H9 (cell line): ENCODE data around the gene TMEM190. TPM values are rescaled to one million over a fixed set of nuclear protein-coding genes. Genes with fewer than 3 reads are reported as not detected.

ENCODE experiments used
- DNase-seq: peaks from one replicate; pipeline ENCODE4 v3.0.0-alpha.2; 2017
- H2AFZ ChIP-seq: one replicate; pipeline ENCODE4 v1.6.1; 2013; ENCODE audit warnings: mild to moderate bottlenecking, low read length, control low read depth, moderate library complexity
- H2AK5ac ChIP-seq: 2 replicates; pipeline ENCODE4 v1.6.1; 2013; ENCODE audit warnings: low read length, control low read depth, mixed read lengths; ENCODE audit not compliant: insufficient read length
- H2BK120ac ChIP-seq: one replicate; pipeline ENCODE4 v1.6.1; 2013; ENCODE audit warnings: low read depth, mild to moderate bottlenecking, low read length, control low read depth, inconsistent platforms; ENCODE audit not compliant: poor library complexity, severe bottlenecking
- H2BK12ac ChIP-seq: 2 replicates; pipeline ENCODE4 v1.6.1; 2013; ENCODE audit warnings: low read length, control low read depth, mixed read lengths, low read depth; ENCODE audit not compliant: insufficient read length
- H2BK15ac ChIP-seq: 2 replicates; pipeline ENCODE4 v1.6.1; 2013; ENCODE audit warnings: low read depth, low read length, control low read depth
- H2BK20ac ChIP-seq: one replicate; pipeline ENCODE4 v1.6.1; 2013; ENCODE audit warnings: low read depth, mild to moderate bottlenecking, low read length, control low read depth, inconsistent platforms; ENCODE audit not compliant: poor library complexity, severe bottlenecking
- H2BK5ac ChIP-seq: 2 replicates; pipeline ENCODE4 v1.6.1; 2013; ENCODE audit warnings: low read length, control low read depth, mixed read lengths; ENCODE audit not compliant: insufficient read length
- H3K14ac ChIP-seq: 2 replicates; pipeline ENCODE4 v1.6.1; 2013; ENCODE audit warnings: low read length, control low read depth; ENCODE audit not compliant: insufficient read depth
- H3K18ac ChIP-seq: 2 replicates; pipeline ENCODE4 v1.6.1; 2013; ENCODE audit warnings: low read depth, mild to moderate bottlenecking, mixed read lengths, low read length, control low read depth; ENCODE audit not compliant: insufficient read length
- H3K23ac ChIP-seq: 2 replicates; pipeline ENCODE4 v1.6.1; 2013; ENCODE audit warnings: low read length, control low read depth, mixed read lengths, low read depth; ENCODE audit not compliant: insufficient read length
- H3K23me2 ChIP-seq: 2 replicates; pipeline ENCODE4 v1.6.1; 2013; ENCODE audit warnings: low read depth, mild to moderate bottlenecking, mixed read lengths, low read length, control low read depth; ENCODE audit not compliant: insufficient read length, poor library complexity, severe bottlenecking
- H3K27ac ChIP-seq: 2 replicates; pipeline ENCODE4 v1.5.1; 2013; ENCODE audit warnings: low read length, control low read depth, mixed read lengths, low read depth; ENCODE audit not compliant: insufficient read length
- H3K27me3 ChIP-seq: 2 replicates; pipeline ENCODE4 v1.6.1; 2013; ENCODE audit warnings: low read length, control low read depth, inconsistent platforms; ENCODE audit not compliant: insufficient read depth
- H3K4ac ChIP-seq: 2 replicates; pipeline ENCODE4 v1.6.1; 2013; ENCODE audit warnings: low read depth, mild to moderate bottlenecking, control low read depth, inconsistent platforms, low read length, moderate library complexity
- H3K4me1 ChIP-seq: 2 replicates; pipeline ENCODE4 v1.6.1; 2013; ENCODE audit warnings: low read length, control low read depth, inconsistent platforms; ENCODE audit not compliant: insufficient read depth
- H3K4me2 ChIP-seq: 2 replicates; pipeline ENCODE4 v1.6.1; 2013; ENCODE audit warnings: low read length, control low read depth, mixed read lengths; ENCODE audit not compliant: insufficient read length, insufficient read depth
- H3K56ac ChIP-seq: 2 replicates; pipeline ENCODE4 v1.6.1; 2013; ENCODE audit warnings: low read depth, mild to moderate bottlenecking, mixed read lengths, low read length, control low read depth; ENCODE audit not compliant: insufficient read length
- H3K79me1 ChIP-seq: 2 replicates; pipeline ENCODE4 v1.6.1; 2013; ENCODE audit warnings: low read depth, mild to moderate bottlenecking, moderate library complexity, low read length, control low read depth, inconsistent platforms; ENCODE audit not compliant: insufficient read depth, poor library complexity, severe bottlenecking
- H3K79me2 ChIP-seq: 2 replicates; pipeline ENCODE4 v1.6.1; 2013; ENCODE audit warnings: low read length, control low read depth, inconsistent platforms; ENCODE audit not compliant: insufficient read depth
- H3K9ac ChIP-seq: 2 replicates; pipeline ENCODE4 v1.6.1; 2013; ENCODE audit warnings: low read length, control low read depth, mixed read lengths; ENCODE audit not compliant: insufficient read length; ENCODE audit errors: extremely low read depth
- H3K9me3 ChIP-seq: one replicate; pipeline ENCODE4 v1.6.1; 2013; ENCODE audit warnings: low read depth, low read length, inconsistent platforms; ENCODE audit not compliant: control insufficient read depth
- H3T11ph ChIP-seq: one replicate; pipeline ENCODE4 v1.6.1; 2013; ENCODE audit warnings: mild to moderate bottlenecking, low read length, control low read depth, inconsistent platforms
- H4K20me1 ChIP-seq: one replicate; pipeline ENCODE4 v1.6.1; 2013; ENCODE audit not compliant: control insufficient read depth, insufficient read length, insufficient read depth
- H4K5ac ChIP-seq: 2 replicates; pipeline ENCODE4 v1.6.1; 2013; ENCODE audit warnings: low read depth, mild to moderate bottlenecking, mixed read lengths, low read length, control low read depth; ENCODE audit not compliant: insufficient read length
- H4K8ac ChIP-seq: replicated peaks from 2 replicates; pipeline ENCODE4 v1.6.1; 2013; ENCODE audit warnings: low read length, control low read depth, mixed read lengths, low read depth; ENCODE audit not compliant: insufficient read length
- H4K91ac ChIP-seq: 2 replicates; pipeline ENCODE4 v1.6.1; 2013; ENCODE audit warnings: low read depth, mild to moderate bottlenecking, moderate library complexity, mixed read lengths, low read length, control low read depth; ENCODE audit not compliant: insufficient read length
- H3K27ac Mint-ChIP-seq, 3 experiments: 2 replicates in 2 of 3; 3 replicates in 1 of 3; pipeline ENCODE4 v1.8.0; 2020 to 2021; ENCODE audit warnings: mixed read lengths in 3 of 3, mild to moderate bottlenecking in 1 of 3, moderate library complexity in 1 of 3
- H3K27me3 Mint-ChIP-seq: 2 replicates; pipeline ENCODE4 v1.8.0; 2021; ENCODE audit warnings: low read depth, mild to moderate bottlenecking, moderate library complexity, mixed read lengths
- H3K36me3 Mint-ChIP-seq, 3 experiments: 2 replicates in 2 of 3; 3 replicates in 1 of 3; pipeline ENCODE4 v1.8.0; 2020 to 2021; ENCODE audit warnings: low read depth in 3 of 3, mixed read lengths in 3 of 3; ENCODE audit not compliant: insufficient read depth in 1 of 3
- H3K4me1 Mint-ChIP-seq, 2 experiments: 2 replicates each; pipeline ENCODE4 v1.8.0; 2020; ENCODE audit warnings: mixed read lengths in 2 of 2
- H3K4me3 Mint-ChIP-seq, 2 experiments: 2 replicates in 1 of 2; 3 replicates in 1 of 2; pipeline ENCODE4 v1.8.0; 2020 to 2021; ENCODE audit warnings: mild to moderate bottlenecking in 2 of 2, mixed read lengths in 2 of 2, moderate library complexity in 1 of 2
- H3K9me3 Mint-ChIP-seq, 2 experiments: 2 replicates in 1 of 2; 3 replicates in 1 of 2; pipeline ENCODE4 v1.8.0; 2020; ENCODE audit warnings: mild to moderate bottlenecking in 2 of 2, mixed read lengths in 2 of 2, moderate library complexity in 1 of 2
- WGBS: extraction: QIAGEN DNeasy Blood & Tissue Kit; methylation state at CpG from one replicate; pipeline ENCODE4 v1.1.7; 2013; ENCODE audit warnings: missing lambda C conversion rate, low lambda C conversion rate, mixed read lengths; ENCODE audit not compliant: insufficient read length; ENCODE audit errors: extremely low coverage; 5-methylcytosine and 5-hydroxymethylcytosine counted together
- total RNA-seq: library from RNA; stranded (reverse); gene quantifications from 2 replicates; pipeline ENCODE4 v1.2.1, GENCODE V29; 2021
- TF ChIP-seq, protein P1 (sequence below): fragments of 200-600 bp; sonication (generic); conservative IDR thresholded peaks from 3 replicates; pipeline ENCODE4 v1.8.0; 2021; ENCODE audit warnings: antibody characterized with exemption, mild to moderate bottlenecking

TMEM190 gene
- total RNA-seq, 1 experiment from 2014 or later, result 1.5 TPM

DNA sequence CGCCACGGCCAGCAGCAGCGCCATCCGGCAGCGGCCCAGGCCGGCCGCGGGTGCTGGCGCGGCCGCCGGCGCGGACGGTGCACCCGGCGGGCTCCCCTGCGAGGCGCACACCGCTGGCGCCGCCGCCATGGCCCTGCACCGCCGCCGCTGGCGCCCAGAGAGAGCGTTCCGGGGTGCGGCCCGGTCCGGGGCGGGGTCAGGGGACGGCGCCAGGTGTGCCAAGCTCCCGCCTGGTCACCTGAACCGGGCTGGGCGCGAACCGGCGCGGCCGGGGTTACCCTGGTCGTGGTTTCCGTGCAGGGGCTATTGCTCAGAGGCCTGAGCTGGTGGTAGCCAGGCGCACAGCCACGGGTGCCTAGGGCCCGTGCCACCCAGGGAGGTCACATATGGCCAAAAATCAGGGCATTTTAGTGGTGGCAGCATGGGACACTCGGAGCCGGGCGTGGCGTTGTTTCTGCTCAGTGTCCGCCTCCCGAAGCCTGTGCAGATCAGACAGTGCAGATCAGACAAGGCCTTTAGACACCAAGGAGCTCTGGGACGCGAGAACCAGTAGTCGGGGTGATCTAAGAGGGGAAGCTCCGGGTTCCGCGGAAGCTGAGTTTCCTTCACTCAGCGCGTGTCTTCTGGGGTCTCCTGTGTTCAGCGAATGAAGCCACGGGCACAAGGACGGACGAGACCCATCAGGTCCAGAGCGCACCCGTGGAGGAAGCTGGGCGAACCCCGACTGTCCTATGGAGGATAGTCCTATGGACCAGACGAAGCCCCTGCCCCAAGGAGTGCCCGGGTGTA, 7.7 kb downstream of the TMEM190 start, which contains the start of gene TMEM238:
TMEM238 (minus strand) TSS at position 162 of the 789 bp plus-strand sequence; CDS start at position 129, 33 bp downstream.
- Histone ChIP-seq H3K79me1 (peaks cover 15% of the 10 kb centered on the region), H3K9me3 (no peaks in the 10 kb centered on the region), H2BK5ac (no peak within 1 kb of the TSS), H3K23me2 (peaks cover 28% of the 10 kb centered on the region), H2BK15ac (no peak within 1 kb of the TSS), H4K8ac (no peak within 1 kb of the TSS), H2BK120ac (no peak within 1 kb of the TSS), H3T11ph (no peak within 1 kb of the TSS), H3K79me2 (peaks cover 17% of the 10 kb centered on the region; the same call in 1 of the 2 replicates), H4K5ac (no peak within 1 kb of the TSS), H3K4me2 (peak within 1 kb of the TSS; percentile 87), H2BK12ac (no peak within 1 kb of the TSS), H2AK5ac (no peak within 1 kb of the TSS), H3K18ac (peak within 1 kb of the TSS; percentile 23), H2AFZ (no peak within 1 kb of the TSS), H4K20me1 (peaks cover 3% of the 10 kb centered on the region), H3K56ac (no peak within 1 kb of the TSS), H3K23ac (no peak within 1 kb of the TSS), H3K9ac (peak within 1 kb of the TSS; percentile 69), H3K27me3 (peaks cover 2% of the 10 kb centered on the region; the same call in 1 of the 2 replicates), H2BK20ac (no peak within 1 kb of the TSS), H3K14ac (peak within 1 kb of the TSS; percentile 70), H3K4me1 (peaks cover 8% of the 10 kb centered on the region), H4K91ac (no peak within 1 kb of the TSS), H3K4ac (no peak within 1 kb of the TSS), H3K27ac (no peak within 1 kb of the TSS)
- no CpG with 5 or more reads among the region's 72 CpGs for WGBS
- Mint-ChIP-seq H3K36me3 (peaks cover 33 to 47% (median 37%) of the 10 kb centered on the region in 3 experiments), H3K9me3 (peaks cover 2 to 3% of the 10 kb centered on the region in 2 experiments; a peak in 2 of 5 replicates), H3K27me3 (peaks cover 31% of the 10 kb centered on the region), H3K4me3 (peak within 1 kb of the TSS; percentile 98 to 100), H3K4me1 (peaks cover 32 to 45% of the 10 kb centered on the region in 2 experiments), H3K27ac (peak within 1 kb of the TSS; percentile 85 to 98 (median 87); a peak in 6 of 7 replicates)
- DNase-seq, result no peak
- TF ChIP-seq, protein P1, sequence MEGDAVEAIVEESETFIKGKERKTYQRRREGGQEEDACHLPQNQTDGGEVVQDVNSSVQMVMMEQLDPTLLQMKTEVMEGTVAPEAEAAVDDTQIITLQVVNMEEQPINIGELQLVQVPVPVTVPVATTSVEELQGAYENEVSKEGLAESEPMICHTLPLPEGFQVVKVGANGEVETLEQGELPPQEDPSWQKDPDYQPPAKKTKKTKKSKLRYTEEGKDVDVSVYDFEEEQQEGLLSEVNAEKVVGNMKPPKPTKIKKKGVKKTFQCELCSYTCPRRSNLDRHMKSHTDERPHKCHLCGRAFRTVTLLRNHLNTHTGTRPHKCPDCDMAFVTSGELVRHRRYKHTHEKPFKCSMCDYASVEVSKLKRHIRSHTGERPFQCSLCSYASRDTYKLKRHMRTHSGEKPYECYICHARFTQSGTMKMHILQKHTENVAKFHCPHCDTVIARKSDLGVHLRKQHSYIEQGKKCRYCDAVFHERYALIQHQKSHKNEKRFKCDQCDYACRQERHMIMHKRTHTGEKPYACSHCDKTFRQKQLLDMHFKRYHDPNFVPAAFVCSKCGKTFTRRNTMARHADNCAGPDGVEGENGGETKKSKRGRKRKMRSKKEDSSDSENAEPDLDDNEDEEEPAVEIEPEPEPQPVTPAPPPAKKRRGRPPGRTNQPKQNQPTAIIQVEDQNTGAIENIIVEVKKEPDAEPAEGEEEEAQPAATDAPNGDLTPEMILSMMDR, result no peak
